CD4-positive, alpha-beta T cell (primary cell): ENCODE results near the gene NUDT3. TPM values are rescaled to one million over a fixed set of nuclear protein-coding genes. Genes with fewer than 3 reads are reported as not detected.

Experiments
- ATAC-seq: fragments of 200-7000 bp; cut with Tn5 transposase; one replicate; pipeline ENCODE4 v1.10.0; 2022; ENCODE audit warnings: mild to moderate bottlenecking; ENCODE audit not compliant: poor library complexity
- CTCF ChIA-PET: fragments of 350-600 bp; sonication (Branson Sonifier 250); formaldehyde crosslinking; loops from one replicate; lab custom pipeline; 2021; ENCODE audit warnings: antibody characterized with exemption, inconsistent platforms; lab: Charles Lee
- POLR2A ChIA-PET: fragments of 350-600 bp; sonication (Branson Sonifier 250); formaldehyde crosslinking; loops from one replicate; lab custom pipeline; 2021; ENCODE audit warnings: antibody characterized with exemption, inconsistent platforms; lab: Charles Lee
- DNase-seq, 14 experiments: peaks; one replicate each; pipeline ENCODE4 v3.0.0-alpha.2; 2013 to 2020; ENCODE audit warnings: mixed read lengths in 2 of 14
- H3K27ac ChIP-seq, 2 donors: one replicate each; pipeline versions ENCODE4 v1.5.1 to v1.7.0; 2013; ENCODE audit warnings: low read length in 2 of 2, low read depth in 1 of 2, mild to moderate bottlenecking in 1 of 2
- H3K27me3 ChIP-seq, 2 experiments: 1 replicate in 1 of 2; 2 replicates in 1 of 2; pipeline versions ENCODE4 v1.6.1 to v1.7.0; 2013; ENCODE audit warnings: low read length in 2 of 2, control low read depth in 1 of 2, mild to moderate bottlenecking in 1 of 2, moderate library complexity in 1 of 2; ENCODE audit not compliant: insufficient read depth in 2 of 2, control insufficient read depth in 1 of 2
- H3K36me3 ChIP-seq: one replicate; pipeline ENCODE4 v1.6.1; 2013; ENCODE audit warnings: low read length, control low read depth; ENCODE audit not compliant: insufficient read depth
- H3K4me1 ChIP-seq: one replicate; pipeline ENCODE4 v1.6.1; 2013; ENCODE audit warnings: low read length, control low read depth; ENCODE audit not compliant: insufficient read depth
- H3K4me3 ChIP-seq: one replicate; pipeline ENCODE4 v1.5.1; 2013; ENCODE audit warnings: mild to moderate bottlenecking, low read length, moderate library complexity
- H3K9me3 ChIP-seq, 2 experiments: 1 replicate in 1 of 2; 2 replicates in 1 of 2; pipeline versions ENCODE4 v1.6.1 to v1.7.0; 2013; ENCODE audit warnings: low read length in 2 of 2, mild to moderate bottlenecking in 2 of 2, control low read depth in 1 of 2, moderate library complexity in 1 of 2; ENCODE audit not compliant: control insufficient read depth in 1 of 2, insufficient read depth in 1 of 2
- H3K27ac Mint-ChIP-seq: one replicate; pipeline ENCODE4 v1.8.0; 2020; ENCODE audit warnings: mixed read lengths
- H3K27me3 Mint-ChIP-seq: one replicate; pipeline ENCODE4 v1.8.0; 2021; ENCODE audit warnings: mixed read lengths
- H3K36me3 Mint-ChIP-seq: one replicate; pipeline ENCODE4 v1.8.0; 2021; ENCODE audit warnings: low read depth, mixed read lengths
- H3K4me1 Mint-ChIP-seq: one replicate; pipeline ENCODE4 v1.8.0; 2021; ENCODE audit warnings: low read depth, mixed read lengths
- H3K4me3 Mint-ChIP-seq: one replicate; pipeline ENCODE4 v1.8.0; 2020; ENCODE audit warnings: mild to moderate bottlenecking, mixed read lengths
- H3K9me3 Mint-ChIP-seq: one replicate; pipeline ENCODE4 v1.8.0; 2020; ENCODE audit warnings: mixed read lengths
- CTCF ChIP-seq: fragments of 200-600 bp; IDR thresholded peaks from one replicate; pipeline ENCODE4 v1.8.0; 2022; ENCODE audit warnings: antibody characterized with exemption, mild to moderate bottlenecking
- intact Hi-C, 2 experiments: fragments of 100-400 bp; cut with DNase I in 1 of 2; cut with micrococcal nuclease in 1 of 2; formaldehyde crosslinking; loops; one replicate each; pipeline versions ENCODE4 v1.15.1 to v1.9.0; 2023 to 2025; cut with DNase I, micrococcal nuclease
- total RNA-seq, 174 experiments: library from RNA in 2 of 174; stranded (reverse) in 2 of 174; gene quantifications; one replicate each; pipeline ENCODE4 v1.2.3 and lab custom pipeline; 2021 to 2026

The NUDT3 gene
- total RNA-seq, 2 experiments from 2014 or later: 14.8 to 15.0 TPM

GRCh38 chr6:34275128-34275804 is 117.2 kb downstream of the NUDT3 start:
- Mint-ChIP-seq H3K27me3 (no peaks in the 10 kb centered on the region), H3K36me3 (peaks cover 7% of the 10 kb centered on the region), H3K4me1 (no peaks in the 10 kb centered on the region), H3K27ac (no peak overlapping the region), H3K4me3 (no peak overlapping the region), H3K9me3 (no peaks in the 10 kb centered on the region)
- H3K36me3 ChIP-seq: no peaks in the 10 kb centered on the region
- CTCF ChIA-PET: interaction anchor here (0.7 kb wide), 1 partner anchor 15 kb away, joined by 3 read pairs; no protein-coding TSS in a partner anchor
- H3K9me3 ChIP-seq: no peaks in the 10 kb centered on the region
- H3K27ac ChIP-seq: no peak overlapping the region
- DNase-seq (no peak), ATAC-seq (no peak)
- peaks cover 5% of the 10 kb centered on the region for H3K4me1 ChIP-seq
- TF ChIP-seq CTCF: no peak
- H3K27me3 ChIP-seq: no peaks in the 10 kb centered on the region
- H3K4me3 ChIP-seq: no peak overlapping the region
- intact Hi-C loops: no loop called here
- POLR2A ChIA-PET: no interaction called here

GRCh38 chr6:34274129-34274528 is 118.3 kb downstream of the NUDT3 start:
- no peaks in the 10 kb centered on the region for H3K27me3 Mint-ChIP-seq
- no peaks in the 10 kb centered on the region for H3K36me3 ChIP-seq
- CTCF ChIA-PET: no interaction called here

GRCh38 chr6:34273242-34273805 is 119.1 kb downstream of the NUDT3 start:
- Mint-ChIP-seq H3K36me3 (no peaks in the 10 kb centered on the region), H3K9me3 (no peaks in the 10 kb centered on the region), H3K27ac (no peak overlapping the region), H3K4me1 (no peaks in the 10 kb centered on the region), H3K4me3 (no peak overlapping the region), H3K27me3 (no peaks in the 10 kb centered on the region)
- no peak for TF ChIP-seq CTCF
- no peak overlapping the region for H3K27ac ChIP-seq
- no peak for ATAC-seq
- no peaks in the 10 kb centered on the region for H3K4me1 ChIP-seq
- no peak overlapping the region for H3K4me3 ChIP-seq
- peak in 2 of 14 experiments; percentile 12 to 18 for DNase-seq
- intact Hi-C loops: no loop called here
- no peaks in the 10 kb centered on the region for H3K9me3 ChIP-seq
- no peaks in the 10 kb centered on the region for H3K36me3 ChIP-seq
- ChIA-PET POLR2A (no interaction called here), CTCF (interaction anchor here (1.9 kb wide), 1 partner anchor 77 kb away, joined by 4 read pairs; no protein-coding TSS in a partner anchor)
- no peaks in the 10 kb centered on the region for H3K27me3 ChIP-seq

More at GRCh38 chr6:34274129-34274528, 118.3 kb downstream of the NUDT3 start:
- H3K9me3 Mint-ChIP-seq: no peaks in the 10 kb centered on the region
- POLR2A ChIA-PET: no interaction called here
- no peaks in the 10 kb centered on the region for H3K27me3 ChIP-seq
- H3K4me1 ChIP-seq: peaks cover 2% of the 10 kb centered on the region
- H3K27ac Mint-ChIP-seq: no peak overlapping the region
- H3K27ac ChIP-seq: no peak overlapping the region
- DNase-seq (no peak), ATAC-seq (no peak)
- H3K4me3 ChIP-seq: no peak overlapping the region
- H3K9me3 ChIP-seq: no peaks in the 10 kb centered on the region
- intact Hi-C loops: no loop called here
- TF ChIP-seq CTCF: no peak
- H3K4me1 Mint-ChIP-seq: no peaks in the 10 kb centered on the region
- no peak overlapping the region for H3K4me3 Mint-ChIP-seq
- H3K36me3 Mint-ChIP-seq: no peaks in the 10 kb centered on the region
